Prostate gland (tissue), 2 donors: ENCODE data around the gene SPRR4. TPM values are rescaled to one million over a fixed set of nuclear protein-coding genes. Genes with fewer than 3 reads are reported as not detected.

ENCODE experiments used
- DNase-seq: peaks from one replicate; pipeline ENCODE4 v3.0.0-alpha.2; 2019; ENCODE audit warnings: low spot score
- H3K27ac ChIP-seq, 2 donors: fragments of 200-600 bp; sonication (generic); 2 replicates each; pipeline ENCODE4 v1.5.1; 2017 to 2019
- H3K27me3 ChIP-seq: fragments of 200-600 bp; sonication (generic); replicated peaks from 2 replicates; pipeline ENCODE4 v1.5.1; 2019; ENCODE audit not compliant: insufficient read depth
- H3K36me3 ChIP-seq, 2 donors: fragments of 200-600 bp; sonication (generic); 1 replicate in 1 of 2; 2 replicates in 1 of 2; pipeline versions ENCODE4 v1.5.1 to v1.8.1; 2017 to 2019
- H3K4me1 ChIP-seq: fragments of 200-600 bp; sonication (generic); replicated peaks from 2 replicates; pipeline ENCODE4 v1.5.1; 2019
- H3K4me3 ChIP-seq, 2 donors: fragments of 200-600 bp; sonication (generic); 2 replicates each; pipeline ENCODE4 v1.5.1; 2017 to 2019
- H3K9me3 ChIP-seq: fragments of 200-600 bp; sonication (generic); 2 replicates; pipeline ENCODE4 v1.5.1; 2017
- CTCF ChIP-seq, 4 experiments: fragments of 200-600 bp in 2 of 4; fragments of 450-650 bp in 2 of 4; sonication (generic) in 2 of 4; IDR thresholded peaks; 1 replicate in 3 of 4; 2 replicates in 1 of 4; pipeline ENCODE4 v1.5.1; 2016 to 2019; ENCODE audit warnings: antibody characterized with exemption in 4 of 4, mild to moderate bottlenecking in 2 of 4, moderate library complexity in 2 of 4
- POLR2A ChIP-seq: fragments of 450-650 bp; IDR thresholded peaks from one replicate; pipeline ENCODE4 v1.6.1; 2016; ENCODE audit warnings: antibody characterized with exemption, mild to moderate bottlenecking
- POLR2AphosphoS5 ChIP-seq: sonication (generic); formaldehyde crosslinking; IDR thresholded peaks from one replicate; pipeline ENCODE4 v1.6.1; 2017; ENCODE audit warnings: antibody characterized with exemption
- WGBS: methylation state at CpG from one replicate; pipeline ENCODE4 v1.1.5; 2018; 5-methylcytosine and 5-hydroxymethylcytosine counted together
- intact Hi-C: fragments of 100-400 bp; cut with DNase I; formaldehyde crosslinking; loops from one replicate; pipeline ENCODE4 v1.14.2; 2022
- total RNA-seq, 2 donors: library from RNA; depleted of rRNA; stranded (reverse); fragments of >200 nt; gene quantifications; one replicate each; pipeline ENCODE4 v1.1.0, GENCODE V29; 2016

Gene SPRR4
- total RNA-seq, 2 donors from 2014 or later: not detected

- intact Hi-C loops: no loop called here
- 84% methylated on average over 2 of the region's 2 CpGs for WGBS
Measured at GRCh38 chr1:152962876-152963415, 7.5 kb upstream of the SPRR4 start.

DNA sequence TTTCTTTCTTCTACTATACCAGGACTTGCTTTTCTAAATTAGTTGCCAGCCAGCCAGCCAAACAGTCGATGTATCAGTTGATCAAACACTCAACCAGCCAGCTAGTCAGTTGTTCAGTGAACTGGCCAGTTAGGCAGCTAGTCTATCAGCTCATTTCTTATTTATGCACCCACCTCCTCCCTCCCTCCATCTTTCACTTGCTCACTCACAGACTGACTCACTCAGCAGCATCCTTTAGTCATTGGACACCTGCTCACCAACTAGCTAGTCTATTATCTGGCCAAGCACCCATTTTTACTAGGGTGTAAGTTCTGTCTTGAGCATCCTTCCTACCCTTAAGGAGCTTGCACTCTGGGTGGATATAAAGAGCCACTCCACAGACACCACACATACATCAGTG is 5.9 kb upstream of the SPRR4 start:
- intact Hi-C loops: no loop called here

More at GRCh38 chr1:152962876-152963415, 7.5 kb upstream of the SPRR4 start:
- Histone ChIP-seq H3K9me3 (no peaks in the 10 kb centered on the region), H3K4me1 (no peaks in the 10 kb centered on the region), H3K4me3 (no peak overlapping the region), H3K36me3 (no peaks in the 10 kb centered on the region), H3K27me3 (no peaks in the 10 kb centered on the region), H3K27ac (no peak overlapping the region)
- no peak for DNase-seq
- TF ChIP-seq POLR2AphosphoS5: no peak
- TF ChIP-seq CTCF (IDR thresholded peaks at IDR 0.05): no peak
- TF ChIP-seq POLR2A: no peak

GRCh38 chr1:152965853-152966252 is 4.6 kb upstream of the SPRR4 start:
- no peak overlapping the region for H3K4me3 ChIP-seq
- no peak overlapping the region for H3K27ac ChIP-seq
- no peak for DNase-seq
- intact Hi-C loops: no loop called here
- no peaks in the 10 kb centered on the region for H3K9me3 ChIP-seq
- WGBS: 80% methylated on average over 4 of the region's 4 CpGs
- peaks cover 2% of the 10 kb centered on the region for H3K27me3 ChIP-seq
- H3K36me3 ChIP-seq: no peaks in the 10 kb centered on the region
- H3K4me1 ChIP-seq: no peaks in the 10 kb centered on the region
- no peak for TF ChIP-seq CTCF (IDR thresholded peaks at IDR 0.05)
- TF ChIP-seq POLR2AphosphoS5: no peak
- no peak for TF ChIP-seq POLR2A

More for the DNA sequence above, 5.9 kb upstream of the SPRR4 start:
- no peak for DNase-seq
- no peaks in the 10 kb centered on the region for H3K27me3 ChIP-seq
- no peak overlapping the region for H3K27ac ChIP-seq
- no peaks in the 10 kb centered on the region for H3K36me3 ChIP-seq
- WGBS: 82% methylated on average over 1 of the region's 1 CpG
- H3K4me1 ChIP-seq: no peaks in the 10 kb centered on the region
- no peak overlapping the region for H3K4me3 ChIP-seq
- no peak for TF ChIP-seq POLR2AphosphoS5
- no peak for TF ChIP-seq POLR2A
- no peak for TF ChIP-seq CTCF (IDR thresholded peaks at IDR 0.05)
- H3K9me3 ChIP-seq: no peaks in the 10 kb centered on the region

DNA sequence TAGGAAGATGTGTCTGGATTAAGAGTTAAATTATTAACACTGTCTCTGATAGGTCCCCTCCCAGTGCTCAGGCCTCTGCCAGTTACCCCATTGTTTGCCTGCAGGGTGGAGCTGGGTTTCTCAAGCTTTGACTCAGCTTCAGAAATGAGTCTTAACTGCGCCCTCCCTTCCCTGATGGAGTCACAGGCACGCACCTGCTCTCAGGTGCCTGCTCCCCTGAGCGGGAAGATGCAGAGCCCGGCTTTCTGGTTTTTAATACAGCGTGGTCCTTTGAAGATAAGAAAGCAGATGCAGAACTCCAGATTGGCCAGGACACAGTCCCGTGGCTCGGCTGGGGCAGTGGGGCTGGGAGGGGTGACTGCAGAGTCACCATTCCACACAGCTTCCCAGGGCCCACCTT is 3.2 kb upstream of the SPRR4 start:
- WGBS: 42% methylated on average over 7 of the region's 7 CpGs
- Histone ChIP-seq H3K9me3 (no peaks in the 10 kb centered on the region), H3K4me1 (no peaks in the 10 kb centered on the region), H3K4me3 (no peak overlapping the region), H3K36me3 (no peaks in the 10 kb centered on the region), H3K27me3 (peaks cover 2% of the 10 kb centered on the region), H3K27ac (no peak overlapping the region)
- DNase-seq: no peak
- intact Hi-C loops: no loop called here
- TF ChIP-seq POLR2AphosphoS5: no peak
- TF ChIP-seq POLR2A: no peak
- TF ChIP-seq CTCF (IDR thresholded peaks at IDR 0.05): no peak

DNA sequence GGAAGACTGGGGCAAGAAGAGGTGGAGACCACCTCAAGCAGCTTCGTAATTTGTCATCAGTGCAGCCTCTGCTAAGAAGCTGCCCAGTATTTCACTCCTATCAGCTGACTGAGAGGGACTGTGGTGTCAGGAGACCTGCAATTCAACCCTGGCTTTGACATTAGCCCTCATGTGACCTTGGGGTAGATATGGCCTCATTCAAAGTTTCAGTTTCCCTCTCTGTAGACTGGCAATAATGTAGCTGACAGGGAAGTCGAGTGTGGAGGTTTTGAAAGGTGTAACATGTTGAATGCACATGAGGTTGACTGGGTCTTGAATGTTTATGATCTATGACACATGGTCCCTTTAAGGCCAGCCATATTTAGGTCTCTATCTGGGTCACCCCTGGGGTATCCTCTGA is 2.2 kb upstream of the SPRR4 start:
- Histone ChIP-seq H3K4me1 (no peaks in the 10 kb centered on the region), H3K27ac (no peak overlapping the region), H3K27me3 (peaks cover 2% of the 10 kb centered on the region), H3K36me3 (no peaks in the 10 kb centered on the region), H3K4me3 (no peak overlapping the region), H3K9me3 (no peaks in the 10 kb centered on the region)
- WGBS: 82% methylated on average over 2 of the region's 2 CpGs
- DNase-seq: no peak
- intact Hi-C loops: no loop called here
- no peak for TF ChIP-seq CTCF (IDR thresholded peaks at IDR 0.05)
- no peak for TF ChIP-seq POLR2A
- TF ChIP-seq POLR2AphosphoS5: no peak
